Endothelial cell of umbilical vein (primary cell): Measurements from ENCODE around the gene TMEM108. TPM values are rescaled to one million over a fixed set of nuclear protein-coding genes. Genes with fewer than 3 reads are reported as not detected.

Experiments
- BruUV-seq: library from RNA; stranded (reverse); fragments of 400-500 nt; replicated peaks from 2 replicates; lab custom pipeline; 2021; lab: Mats Ljungman, UMichigan
- CTCF ChIA-PET: fragments of 300-600, 350-600 bp; sonication (Branson Sonifier 250); formaldehyde crosslinking; loops from one replicate; lab custom pipeline; 2021; ENCODE audit warnings: antibody characterized with exemption, inconsistent platforms; lab: Charles Lee
- POLR2A ChIA-PET: fragments of 300-600, 350-600 bp; sonication (Branson Sonifier 250); formaldehyde crosslinking; loops from one replicate; lab custom pipeline; 2021; ENCODE audit warnings: antibody characterized with exemption, inconsistent platforms; lab: Charles Lee
- DNase-seq: peaks from one replicate; pipeline ENCODE4 v3.0.0-alpha.2; 2011; ENCODE audit warnings: low read depth, low spot score
- FAIRE-seq: peaks from 2 replicates; lab custom pipeline; 2011; peaks lifted over from hg19 to GRCh38; lab: Jason Lieb, UNC
- H2AFZ ChIP-seq: 2 replicates; pipeline ENCODE4 v1.6.0; 2012; ENCODE audit warnings: low read depth, low read length, control low read depth, inconsistent platforms
- H3K27ac ChIP-seq: 2 replicates; pipeline ENCODE4 v1.5.1; 2011; ENCODE audit warnings: low read depth, mild to moderate bottlenecking, control low read depth, low read length, moderate library complexity; ENCODE audit not compliant: insufficient read depth
- H3K27me3 ChIP-seq, 2 experiments: 2 replicates each; pipeline versions ENCODE4 v1.6.0 to v1.6.1; 2011; ENCODE audit warnings: low read length in 2 of 2, mixed read lengths in 1 of 2; ENCODE audit not compliant: control insufficient read depth in 2 of 2, insufficient read depth in 2 of 2
- H3K36me3 ChIP-seq, 2 experiments: 2 replicates in 1 of 2; 3 replicates in 1 of 2; pipeline ENCODE4 v1.5.1; 2011; ENCODE audit warnings: low read length in 2 of 2, mild to moderate bottlenecking in 1 of 2, moderate library complexity in 1 of 2; ENCODE audit not compliant: control insufficient read depth in 2 of 2, insufficient read depth in 2 of 2; ENCODE audit errors: extremely low read depth in 1 of 2
- H3K4me1 ChIP-seq: 3 replicates; pipeline ENCODE4 v1.5.1; 2011; ENCODE audit warnings: mild to moderate bottlenecking, low read length; ENCODE audit not compliant: control insufficient read depth, insufficient read depth; ENCODE audit errors: extremely low read depth
- H3K4me2 ChIP-seq: 2 replicates; pipeline ENCODE4 v1.6.1; 2011; ENCODE audit warnings: low read length, control low read depth, mixed read lengths; ENCODE audit not compliant: insufficient read depth
- H3K4me3 ChIP-seq, 3 experiments: fragments of 200-600 bp in 1 of 3; sonication (generic), shearing (Covaris generic) in 1 of 3; replicated peaks in 1 of 3; 2 replicates each; pipeline ENCODE4 v1.5.1; 2011 to 2016; ENCODE audit warnings: control low read depth in 3 of 3, low read length in 3 of 3, mild to moderate bottlenecking in 2 of 3, inconsistent platforms in 1 of 3, low read depth in 1 of 3, moderate library complexity in 1 of 3; ENCODE audit not compliant: insufficient read depth in 1 of 3
- H3K79me2 ChIP-seq: 2 replicates; pipeline ENCODE4 v1.6.0; 2012; ENCODE audit warnings: low read length, inconsistent platforms; ENCODE audit not compliant: control insufficient read depth, insufficient read depth
- H3K9ac ChIP-seq: replicated peaks from 2 replicates; pipeline ENCODE3; 2011; ENCODE audit warnings: low read length, control low read depth; ENCODE audit not compliant: insufficient read depth; ENCODE audit errors: extremely low read depth
- H3K9me1 ChIP-seq: replicated peaks from 3 replicates; pipeline ENCODE4 v1.6.0; 2011; ENCODE audit warnings: mild to moderate bottlenecking, low read length; ENCODE audit not compliant: control insufficient read depth, insufficient read depth; ENCODE audit errors: extremely low read depth
- H3K9me3 ChIP-seq: replicated peaks from 2 replicates; pipeline ENCODE4 v1.5.1; 2012; ENCODE audit warnings: low read length, inconsistent platforms; ENCODE audit not compliant: control insufficient read depth, insufficient read depth
- H4K20me1 ChIP-seq: replicated peaks from 2 replicates; pipeline ENCODE3; 2011; ENCODE audit warnings: mild to moderate bottlenecking, low read length; ENCODE audit not compliant: control insufficient read depth, insufficient read depth; ENCODE audit errors: extremely low read depth
- EZH2 ChIP-seq: IDR thresholded peaks from 2 replicates; pipeline ENCODE4 v1.6.1; 2012; ENCODE audit warnings: borderline replicate concordance, low read depth, mild to moderate bottlenecking, moderate library complexity, low read length, inconsistent platforms; ENCODE audit not compliant: severe bottlenecking
- FOS ChIP-seq: IDR thresholded peaks from 2 replicates; pipeline ENCODE4 v1.6.1; 2011; ENCODE audit warnings: mild to moderate bottlenecking, low read length, moderate library complexity, borderline replicate concordance; ENCODE audit not compliant: insufficient read depth
- GATA2 ChIP-seq: IDR thresholded peaks from 2 replicates; pipeline ENCODE4 v1.7.0; 2011; ENCODE audit warnings: low read depth, mild to moderate bottlenecking, moderate library complexity, mixed read lengths, low read length; ENCODE audit not compliant: insufficient read length, insufficient read depth
- JUN ChIP-seq: IDR thresholded peaks from 2 replicates; pipeline ENCODE4 v1.6.1; 2011; ENCODE audit warnings: borderline replicate concordance, low read depth; ENCODE audit not compliant: insufficient read length, insufficient read depth
- MYC ChIP-seq: IDR thresholded peaks from one replicate; pipeline ENCODE4 v1.6.1; 2011; ENCODE audit warnings: mild to moderate bottlenecking, low read depth, low read length
- POLR2A ChIP-seq: IDR thresholded peaks from 2 replicates; pipeline ENCODE4 v1.6.1; 2012; ENCODE audit warnings: low read depth, mild to moderate bottlenecking, control low read depth, low read length
- POLR2AphosphoS5 ChIP-seq: IDR thresholded peaks from 2 replicates; pipeline ENCODE4 v1.6.1; 2012; ENCODE audit warnings: low read depth, mild to moderate bottlenecking, control low read depth, low read length, moderate library complexity; ENCODE audit not compliant: insufficient read depth
- dilution Hi-C: fragments of 300-500 bp; cut with MboI; formaldehyde crosslinking; loops from one replicate; pipeline ENCODE4 v1.15.0; 2019; ENCODE audit warnings: low sequenced_read_pairs; ENCODE audit not compliant: extremely low pct_ligation_motif_present
- intact Hi-C: fragments of 100-400 bp; cut with micrococcal nuclease; formaldehyde crosslinking; loops from one replicate; pipeline ENCODE4 v1.10.0; 2022
- polyA plus RNA-seq, 4 experiments: library from polyadenylated mRNA; depleted of rRNA in 3 of 4; stranded (reverse) in 3 of 4; unstranded in 1 of 4; fragments of >200 nt; gene quantifications; 2 replicates each; pipeline versions ENCODE4 v1.2.1 to v1.2.3, GENCODE V29; 2011 to 2012; ENCODE audit warnings: missing spikeins in 1 of 4
- total RNA-seq: library from RNA; stranded (reverse); gene quantifications from 2 replicates; pipeline ENCODE4 v1.2.3, GENCODE V29; 2021
- TF ChIP-seq, protein P1 (sequence below): IDR thresholded peaks from 2 replicates; pipeline ENCODE4 v1.6.1; 2011; ENCODE audit not compliant: insufficient read depth, insufficient read length
- TF ChIP-seq, protein P2 (sequence below), 2 donors: IDR thresholded peaks; 1 replicate in 1 of 2; 2 replicates in 1 of 2; pipeline ENCODE4 v1.5.1; 2011; ENCODE audit warnings: low read length in 2 of 2, mild to moderate bottlenecking in 2 of 2, moderate library complexity in 2 of 2, control low read depth in 1 of 2, inconsistent platforms in 1 of 2, low read depth in 1 of 2; ENCODE audit not compliant: insufficient read depth in 1 of 2; ENCODE audit errors: extremely low read depth in 1 of 2

TMEM108 gene
- total and polyA plus RNA-seq, 2 donors (not counting 3 experiments of a cell fraction or from before 2014, with no cell fraction given), result 0.40 to 1.1 TPM

- H3K27me3 ChIP-seq, result peaks cover 0 to 2% of the 10 kb centered on the region in 2 experiments
- H3K9me1 ChIP-seq, result no peaks in the 10 kb centered on the region
- dilution Hi-C loops (no loop called here), intact Hi-C loops (loop anchor here (5.0 kb wide), 1 partner anchor 163 kb away; no protein-coding TSS in a partner anchor)
- H3K9ac ChIP-seq, result no peak overlapping the region
- H3K36me3 ChIP-seq, result no peaks in the 10 kb centered on the region
- no peaks in the 10 kb centered on the region for H3K79me2 ChIP-seq
- ChIA-PET POLR2A (no interaction called here), CTCF (interaction anchor here (1.3 kb wide), 1 partner anchor 10 kb away, joined by 3 read pairs; no protein-coding TSS in a partner anchor)
- DNase-seq, result no peak
- FAIRE-seq, result no peak
- TF ChIP-seq FOS, result no peak
- no peak for TF ChIP-seq MYC
- TF ChIP-seq GATA2, result no peak
- no peak for TF ChIP-seq POLR2AphosphoS5
- TF ChIP-seq EZH2, result no peak
- TF ChIP-seq, protein P1, sequence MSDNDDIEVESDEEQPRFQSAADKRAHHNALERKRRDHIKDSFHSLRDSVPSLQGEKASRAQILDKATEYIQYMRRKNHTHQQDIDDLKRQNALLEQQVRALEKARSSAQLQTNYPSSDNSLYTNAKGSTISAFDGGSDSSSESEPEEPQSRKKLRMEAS, result no peak
- TF ChIP-seq JUN, result no peak
- TF ChIP-seq, protein P2, sequence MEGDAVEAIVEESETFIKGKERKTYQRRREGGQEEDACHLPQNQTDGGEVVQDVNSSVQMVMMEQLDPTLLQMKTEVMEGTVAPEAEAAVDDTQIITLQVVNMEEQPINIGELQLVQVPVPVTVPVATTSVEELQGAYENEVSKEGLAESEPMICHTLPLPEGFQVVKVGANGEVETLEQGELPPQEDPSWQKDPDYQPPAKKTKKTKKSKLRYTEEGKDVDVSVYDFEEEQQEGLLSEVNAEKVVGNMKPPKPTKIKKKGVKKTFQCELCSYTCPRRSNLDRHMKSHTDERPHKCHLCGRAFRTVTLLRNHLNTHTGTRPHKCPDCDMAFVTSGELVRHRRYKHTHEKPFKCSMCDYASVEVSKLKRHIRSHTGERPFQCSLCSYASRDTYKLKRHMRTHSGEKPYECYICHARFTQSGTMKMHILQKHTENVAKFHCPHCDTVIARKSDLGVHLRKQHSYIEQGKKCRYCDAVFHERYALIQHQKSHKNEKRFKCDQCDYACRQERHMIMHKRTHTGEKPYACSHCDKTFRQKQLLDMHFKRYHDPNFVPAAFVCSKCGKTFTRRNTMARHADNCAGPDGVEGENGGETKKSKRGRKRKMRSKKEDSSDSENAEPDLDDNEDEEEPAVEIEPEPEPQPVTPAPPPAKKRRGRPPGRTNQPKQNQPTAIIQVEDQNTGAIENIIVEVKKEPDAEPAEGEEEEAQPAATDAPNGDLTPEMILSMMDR (IDR thresholded peaks at IDR 0.05; ENCODE audit: extremely low read depth in 1 of 2, insufficient read depth in 1 of 2, low read depth in 1 of 2, low read length in 2 of 2), result no peak
- TF ChIP-seq POLR2A, result no peak
- H4K20me1 ChIP-seq, result no peaks in the 10 kb centered on the region
- no peak overlapping the region for H3K27ac ChIP-seq
- no peak overlapping the region for H3K4me3 ChIP-seq
- no peak overlapping the region for H3K4me2 ChIP-seq
- H3K4me1 ChIP-seq, result no peaks in the 10 kb centered on the region
- BruUV-seq, result no TSS peak
- no peaks in the 10 kb centered on the region for H3K9me3 ChIP-seq
- no peak overlapping the region for H2AFZ ChIP-seq
These were observed 171.8 kb downstream of the TMEM108 start for GRCh38 chr3:133209871-133210550.
